Spleen (tissue), 3 donors: ENCODE measurements around the gene TOX3.

Experiments
- POLR2A ChIP-seq, 3 donors: fragments of 450-650 bp; IDR thresholded peaks; one replicate each; pipeline ENCODE4 v1.5.1; 2017; ENCODE audit warnings: antibody characterized with exemption in 3 of 3, mild to moderate bottlenecking in 1 of 3
- POLR2AphosphoS5 ChIP-seq, 3 donors: sonication (generic); formaldehyde crosslinking; IDR thresholded peaks; one replicate each; pipeline ENCODE4 v1.5.1; 2017; ENCODE audit warnings: antibody characterized with exemption in 3 of 3

GRCh38 chr16:52462816-52463215 lies 84.1 kb downstream of the TOX3 start:
- TF ChIP-seq POLR2A (IDR thresholded peaks at IDR 0.05) (no peak), POLR2AphosphoS5 (IDR thresholded peaks at IDR 0.05) (no peak)
